Progenitor cell of endocrine pancreas (in vitro differentiated cells): ENCODE data around the gene ZNF425. TPM values are rescaled to one million over a fixed set of nuclear protein-coding genes. Genes with fewer than 3 reads are reported as not detected.

ENCODE experiments used
- DNase-seq: peaks from one replicate; pipeline ENCODE4 v3.0.0; 2021; ENCODE audit warnings: low spot score; ENCODE audit not compliant: unreplicated experiment
- H3K27ac Mint-ChIP-seq: 2 replicates; pipeline ENCODE4 v1.8.0; 2021; ENCODE audit warnings: mild to moderate bottlenecking, moderate library complexity, mixed read lengths
- H3K27me3 Mint-ChIP-seq: 2 replicates; pipeline ENCODE4 v1.8.0; 2021; ENCODE audit warnings: mixed read lengths
- H3K36me3 Mint-ChIP-seq: 2 replicates; pipeline ENCODE4 v1.8.0; 2022; ENCODE audit warnings: mixed read lengths; ENCODE audit not compliant: insufficient read depth
- H3K4me1 Mint-ChIP-seq: 2 replicates; pipeline ENCODE4 v1.8.0; 2021; ENCODE audit warnings: low read depth, mixed read lengths
- H3K4me3 Mint-ChIP-seq: 2 replicates; pipeline ENCODE4 v1.8.0; 2021; ENCODE audit warnings: low read depth, mild to moderate bottlenecking, moderate library complexity, mixed read lengths
- H3K9me3 Mint-ChIP-seq: 2 replicates; pipeline ENCODE4 v1.8.0; 2021; ENCODE audit warnings: low read depth, mixed read lengths
- CTCF ChIP-seq: fragments of 200-600 bp; sonication (generic); IDR thresholded peaks from one replicate; pipeline ENCODE4 v1.5.0; 2021; ENCODE audit warnings: antibody characterized with exemption, mild to moderate bottlenecking; ENCODE audit not compliant: unreplicated experiment
- total RNA-seq: library from RNA; stranded (reverse); gene quantifications from 2 replicates; pipeline ENCODE4 v1.2.1, GENCODE V29; 2021

ZNF425 gene
- total RNA-seq, 1 donor from 2014 or later: 5.3 TPM

GRCh38 chr7:149087376-149087775 is 38.7 kb downstream of the ZNF425 start:
- TF ChIP-seq CTCF: no peak
- no peak overlapping the region for H3K4me3 Mint-ChIP-seq
- H3K27me3 Mint-ChIP-seq: no peaks in the 10 kb centered on the region
- peaks cover 7% of the 10 kb centered on the region for H3K4me1 Mint-ChIP-seq
- H3K9me3 Mint-ChIP-seq: peaks cover 19% of the 10 kb centered on the region
- no peak overlapping the region for H3K27ac Mint-ChIP-seq
- peaks cover 36% of the 10 kb centered on the region for H3K36me3 Mint-ChIP-seq
- no peak for DNase-seq

GRCh38 chr7:149085866-149086265 is 40.3 kb downstream of the ZNF425 start:
- no peak overlapping the region for H3K4me3 Mint-ChIP-seq
- no peak for DNase-seq
- H3K4me1 Mint-ChIP-seq: peaks cover 4% of the 10 kb centered on the region
- peaks cover 19% of the 10 kb centered on the region for H3K9me3 Mint-ChIP-seq
- TF ChIP-seq CTCF: no peak
- peaks cover 38% of the 10 kb centered on the region for H3K36me3 Mint-ChIP-seq
- no peak overlapping the region for H3K27ac Mint-ChIP-seq
- no peaks in the 10 kb centered on the region for H3K27me3 Mint-ChIP-seq

- Mint-ChIP-seq H3K27me3 (no peaks in the 10 kb centered on the region), H3K9me3 (peaks cover 19% of the 10 kb centered on the region), H3K4me1 (no peaks in the 10 kb centered on the region), H3K36me3 (peaks cover 44% of the 10 kb centered on the region), H3K27ac (no peak overlapping the region), H3K4me3 (no peak overlapping the region)
- no peak for DNase-seq
- no peak for TF ChIP-seq CTCF
Measured at GRCh38 chr7:149084407-149084806, 41.7 kb downstream of the ZNF425 start.

- Mint-ChIP-seq H3K4me1 (no peaks in the 10 kb centered on the region), H3K9me3 (peaks cover 19% of the 10 kb centered on the region), H3K27ac (no peak overlapping the region), H3K27me3 (no peaks in the 10 kb centered on the region), H3K4me3 (no peak overlapping the region), H3K36me3 (peaks cover 46% of the 10 kb centered on the region)
- DNase-seq: no peak
- TF ChIP-seq CTCF: no peak
Measured at GRCh38 chr7:149081914-149082313, 44.2 kb downstream of the ZNF425 start.

GRCh38 chr7:149077594-149077993 is 48.5 kb downstream of the ZNF425 start:
- Mint-ChIP-seq H3K9me3 (no peaks in the 10 kb centered on the region), H3K36me3 (peaks cover 31% of the 10 kb centered on the region), H3K27me3 (no peaks in the 10 kb centered on the region), H3K4me3 (no peak overlapping the region), H3K27ac (no peak overlapping the region), H3K4me1 (no peaks in the 10 kb centered on the region)
- no peak for DNase-seq
- no peak for TF ChIP-seq CTCF

GRCh38 chr7:149075286-149075685 is 50.8 kb downstream of the ZNF425 start:
- H3K4me1 Mint-ChIP-seq: no peaks in the 10 kb centered on the region
- H3K36me3 Mint-ChIP-seq: peaks cover 29% of the 10 kb centered on the region
- DNase-seq: no peak
- H3K4me3 Mint-ChIP-seq: no peak overlapping the region
- no peaks in the 10 kb centered on the region for H3K27me3 Mint-ChIP-seq
- TF ChIP-seq CTCF: no peak
- no peak overlapping the region for H3K27ac Mint-ChIP-seq
- no peaks in the 10 kb centered on the region for H3K9me3 Mint-ChIP-seq
